HepG2 (cell line): ENCODE measurements around the gene ARL3. TPM values are rescaled to one million over a fixed set of nuclear protein-coding genes. Genes with fewer than 3 reads are reported as not detected.

ENCODE experiments used
- ATF5 ChIP-seq: sonication (generic); formaldehyde crosslinking; IDR thresholded peaks from 2 replicates; pipeline ENCODE4 v1.4.0; 2020; ENCODE audit warnings: mild to moderate bottlenecking, low read depth, missing genetic modification reagents
- BRCA1 ChIP-seq: sonication (generic); formaldehyde crosslinking; IDR thresholded peaks from 2 replicates; pipeline ENCODE4 v1.4.0; 2020; ENCODE audit warnings: missing genetic modification reagents
- CHD2 ChIP-seq: IDR thresholded peaks from 2 replicates; pipeline ENCODE4 v1.6.1; 2011; ENCODE audit warnings: low read depth, low read length, improper control_type of control experiment
- GABPB1 ChIP-seq: IDR thresholded peaks from 2 replicates; pipeline ENCODE4 v1.6.1; 2016; ENCODE audit warnings: mild to moderate bottlenecking, missing genetic modification reagents, moderate library complexity, missing compliant biosample characterization
- HOXD1 ChIP-seq: sonication (generic); formaldehyde crosslinking; IDR thresholded peaks from 2 replicates; pipeline ENCODE4 v1.5.0; 2020; ENCODE audit warnings: missing genetic modification reagents
- KAT7 ChIP-seq: IDR thresholded peaks from 2 replicates; pipeline ENCODE4 v1.6.1; 2018; ENCODE audit warnings: borderline replicate concordance, missing compliant biosample characterization
- KLF6 ChIP-seq: IDR thresholded peaks from 2 replicates; pipeline ENCODE4 v1.8.0; 2016; ENCODE audit warnings: missing biosample characterization, missing genetic modification reagents
- NFAT5 ChIP-seq: sonication (generic); formaldehyde crosslinking; IDR thresholded peaks from 2 replicates; pipeline ENCODE4 v1.4.0; 2020; ENCODE audit warnings: missing genetic modification reagents
- NR3C1 ChIP-seq: sonication (generic); formaldehyde crosslinking; IDR thresholded peaks from 2 replicates; pipeline ENCODE4 v1.4.0; 2020; ENCODE audit warnings: missing genetic modification reagents
- NRL ChIP-seq: sonication (generic); formaldehyde crosslinking; IDR thresholded peaks from 2 replicates; pipeline ENCODE4 v1.5.0; 2020; ENCODE audit warnings: missing genetic modification reagents, mild to moderate bottlenecking, moderate library complexity, borderline replicate concordance
- SIN3B ChIP-seq: fragments of 150-350 bp; IDR thresholded peaks from 2 replicates; pipeline ENCODE4 v1.6.1; 2014; ENCODE audit warnings: low read length
- SOX6 ChIP-seq, 2 experiments: fragments of 450-650 bp in 1 of 2; sonication (generic) in 1 of 2; formaldehyde crosslinking in 1 of 2; IDR thresholded peaks; 2 replicates each; pipeline versions ENCODE4 v1.4.0 to v1.6.1; 2017 to 2020; ENCODE audit warnings: antibody characterized with exemption in 1 of 2, mild to moderate bottlenecking in 1 of 2, missing genetic modification reagents in 1 of 2
- SP5 ChIP-seq: IDR thresholded peaks from 2 replicates; pipeline ENCODE4 v1.6.1; 2016; ENCODE audit warnings: low read depth, borderline replicate concordance
- STAT6 ChIP-seq: sonication (generic); formaldehyde crosslinking; IDR thresholded peaks from 2 replicates; pipeline ENCODE4 v1.4.0; 2020; ENCODE audit warnings: missing genetic modification reagents, mild to moderate bottlenecking, borderline replicate concordance
- U2AF1 ChIP-seq: fragments of 200-400 bp; formaldehyde crosslinking; optimal IDR thresholded peaks from 2 replicates; pipeline ENCODE3; 2017; ENCODE audit warnings: mild to moderate bottlenecking, low read depth, low read length
- ZBTB2 ChIP-seq: sonication (generic); formaldehyde crosslinking; IDR thresholded peaks from 2 replicates; pipeline ENCODE4 v1.8.0; 2022; ENCODE audit warnings: low read depth, missing genetic modification reagents
- ZNF205 ChIP-seq: IDR thresholded peaks from 2 replicates; pipeline ENCODE4 v1.6.1; 2018; ENCODE audit warnings: missing biosample characterization, missing genetic modification reagents
- ZNF326 ChIP-seq: sonication (generic); formaldehyde crosslinking; IDR thresholded peaks from 2 replicates; pipeline ENCODE4 v1.4.0; 2020; ENCODE audit warnings: missing genetic modification reagents, borderline replicate concordance
- ZNF430 ChIP-seq: sonication (generic); formaldehyde crosslinking; IDR thresholded peaks from 2 replicates; pipeline ENCODE4 v1.9.0; 2021; ENCODE audit warnings: mild to moderate bottlenecking, missing genetic modification reagents
- ZNF530 ChIP-seq: sonication (generic); formaldehyde crosslinking; IDR thresholded peaks from 2 replicates; pipeline ENCODE4 v1.5.0; 2020; ENCODE audit warnings: low read depth, mild to moderate bottlenecking, missing genetic modification reagents
- ZNF839 ChIP-seq: sonication (generic); formaldehyde crosslinking; IDR thresholded peaks from 2 replicates; pipeline ENCODE4 v1.4.0; 2020; ENCODE audit warnings: missing genetic modification reagents, mild to moderate bottlenecking, borderline replicate concordance
- ZSCAN12 ChIP-seq: sonication (generic); formaldehyde crosslinking; IDR thresholded peaks from 2 replicates; pipeline ENCODE4 v1.9.0; 2021; ENCODE audit warnings: mild to moderate bottlenecking, missing genetic modification reagents
- polyA plus RNA-seq, 8 experiments: library from polyadenylated mRNA; depleted of rRNA in 3 of 8; stranded (reverse) in 7 of 8; unstranded in 1 of 8; fragments of >200 nt; fragmentation: Illumina TruSeq in 4 of 8; extraction: Trizol in 4 of 8; gene quantifications; 2 replicates each; pipeline versions ENCODE4 v1.2.1 to v1.2.3, GENCODE V29; 2011 to 2016; ENCODE audit warnings: low read depth in 4 of 8, missing spikeins in 1 of 8, mixed read lengths in 1 of 8; ENCODE audit not compliant: insufficient read depth in 1 of 8
- total RNA-seq, 5 experiments: library from RNA; depleted of rRNA; stranded (reverse); fragments of >200 nt; fragmentation: Illumina TruSeq; extraction: Trizol; gene quantifications; 2 replicates each; pipeline ENCODE4 v1.2.3, GENCODE V29; 2016; ENCODE audit warnings: low read depth in 1 of 5

Gene ARL3
- total and polyA plus RNA-seq, 2 of the 13 experiments (the other 11 are each of a cell fraction or from before 2014, with no cell fraction given): 5.2 to 6.6 TPM

- peak; percentile 52; the same call in 1 of the 2 replicates for TF ChIP-seq STAT6 (CRISPR knock-in tag)
- no peak for TF ChIP-seq CHD2
- TF ChIP-seq ZNF430: no peak
- TF ChIP-seq U2AF1: no peak
- TF ChIP-seq ZBTB2 (CRISPR knock-in tag): no peak
- no peak for TF ChIP-seq SIN3B
- TF ChIP-seq SOX6 (IDR thresholded peaks at IDR 0.05): no peak
- TF ChIP-seq SOX6 (CRISPR knock-in tag; IDR thresholded peaks at IDR 0.05): no peak; the same call in 1 of the 2 replicates
- no peak for TF ChIP-seq KLF6
- no peak for TF ChIP-seq KAT7 (CRISPR knock-in tag)
- peak; percentile 65; the same call in 1 of the 2 replicates for TF ChIP-seq HOXD1 (CRISPR knock-in tag)
- TF ChIP-seq ATF5 (CRISPR knock-in tag): 0 out of 2 replicates have a peak, but pooled peaks have one; percentile 11
- TF ChIP-seq SP5 (CRISPR knock-in tag): no peak
- no peak for TF ChIP-seq NFAT5 (CRISPR knock-in tag)
- no peak for TF ChIP-seq ZNF326 (CRISPR knock-in tag)
- TF ChIP-seq NRL (CRISPR knock-in tag): no peak
- no peak; the same call in 1 of the 2 replicates for TF ChIP-seq BRCA1 (CRISPR knock-in tag)
- TF ChIP-seq ZSCAN12 (CRISPR knock-in tag): no peak
- no peak for TF ChIP-seq ZNF205
- no peak for TF ChIP-seq ZNF530 (CRISPR knock-in tag)
- no peak for TF ChIP-seq ZNF839
- TF ChIP-seq NR3C1 (CRISPR knock-in tag): no peak
- no peak; the same call in 1 of the 2 replicates for TF ChIP-seq GABPB1
These were observed 68.8 kb downstream of the ARL3 start (continued) for GRCh38 chr10:102645388-102645740.
